HepG2 (cell line): ENCODE results near the gene SOST. TPM values are rescaled to one million over a fixed set of nuclear protein-coding genes. Genes with fewer than 3 reads are reported as not detected.
A peak's percentile ranks its signal among the peaks of the same experiment; 100 is the strongest.

Source experiments
- ATAC-seq: fragments of 200-7000 bp; cut with Tn5 transposase; 3 replicates; pipeline ENCODE4 v1.9.1; 2020; ENCODE audit warnings: mild to moderate bottlenecking, moderate library complexity
- BruUV-seq: library from RNA; stranded (reverse); fragments of 400-500 nt; replicated peaks from 2 replicates; lab custom pipeline; 2021; lab: Mats Ljungman, UMichigan
- CTCF ChIA-PET: fragments of 300-600 bp; formaldehyde crosslinking; extraction: SDS; loops from one replicate; lab custom pipeline; 2021; ENCODE audit warnings: low total read pairs, inconsistent platforms, low intra/inter-chr PET ratio; lab: Yijun Ruan, JAX
- POLR2A ChIA-PET: fragments of 350-600 bp; sonication (Branson Sonifier 250); formaldehyde crosslinking; loops from one replicate; lab custom pipeline; 2020; ENCODE audit warnings: antibody characterized with exemption, inconsistent platforms; lab: Yijun Ruan, JAX
- DNase-seq: peaks from one replicate; pipeline ENCODE4 v3.0.0-alpha.2; 2015; ENCODE audit warnings: low spot score
- FAIRE-seq: peaks from 3 replicates; lab custom pipeline; 2011; peaks lifted over from hg19 to GRCh38; lab: Jason Lieb, UNC
- H2AFZ ChIP-seq: one replicate; pipeline ENCODE4 v1.6.1; 2011; ENCODE audit warnings: low read length, inconsistent platforms
- H3K27ac ChIP-seq: fragments of 300-600 bp; 3 replicates; pipeline ENCODE4 v1.8.0; 2011; ENCODE audit warnings: mixed run types, mild to moderate bottlenecking, mixed read lengths, low read length, inconsistent platforms; ENCODE audit not compliant: insufficient read depth; ENCODE audit errors: extremely low read length
- H3K27me3 ChIP-seq, 2 experiments: fragments of 200-600 bp in 1 of 2; 2 replicates in 1 of 2; 3 replicates in 1 of 2; pipeline versions ENCODE4 v1.6.0 to v1.8.0; 2011; ENCODE audit warnings: low read length in 2 of 2, mild to moderate bottlenecking in 2 of 2, moderate library complexity in 2 of 2, inconsistent platforms in 1 of 2; ENCODE audit not compliant: insufficient read depth in 2 of 2, control insufficient read depth in 1 of 2
- H3K36me3 ChIP-seq, 2 experiments: fragments of 200-600 bp in 1 of 2; replicated peaks in 1 of 2; 2 replicates in 1 of 2; 3 replicates in 1 of 2; pipeline versions ENCODE4 v1.5.1 to v1.8.0; 2011; ENCODE audit warnings: low read length in 2 of 2, inconsistent platforms in 1 of 2; ENCODE audit not compliant: insufficient read depth in 2 of 2, control insufficient read depth in 1 of 2
- H3K4me1 ChIP-seq: 2 replicates; pipeline ENCODE4 v1.5.1; 2012; ENCODE audit warnings: low read length, inconsistent platforms; ENCODE audit not compliant: insufficient read depth
- H3K4me2 ChIP-seq: 2 replicates; pipeline ENCODE4 v1.6.0; 2011; ENCODE audit warnings: low read depth, low read length, inconsistent platforms
- H3K4me3 ChIP-seq, 3 experiments: fragments of 200-600 bp in 1 of 3; sonication (generic), shearing (Covaris generic) in 1 of 3; replicated peaks in 1 of 3; 2 replicates each; pipeline ENCODE4 v1.5.1; 2011 to 2016; ENCODE audit warnings: low read length in 3 of 3, inconsistent platforms in 2 of 3, low read depth in 2 of 3, mild to moderate bottlenecking in 2 of 3, control low read depth in 1 of 3, mixed read lengths in 1 of 3; ENCODE audit not compliant: insufficient read depth in 1 of 3
- H3K79me2 ChIP-seq: one replicate; pipeline ENCODE4 v1.6.1; 2011; ENCODE audit warnings: low read length, inconsistent platforms; ENCODE audit not compliant: insufficient read depth
- H3K9ac ChIP-seq: 2 replicates; pipeline ENCODE4 v1.6.0; 2011; ENCODE audit warnings: mild to moderate bottlenecking, low read depth, low read length, inconsistent platforms; ENCODE audit not compliant: insufficient read depth
- H3K9me3 ChIP-seq: 2 replicates; pipeline ENCODE4 v1.5.1; 2012; ENCODE audit warnings: mild to moderate bottlenecking, low read length
- H4K20me1 ChIP-seq: 2 replicates; pipeline ENCODE4 v1.6.0; 2011; ENCODE audit warnings: inconsistent platforms, mild to moderate bottlenecking, low read length, moderate library complexity; ENCODE audit not compliant: insufficient read depth
- CHCHD3 ChIP-seq: sonication (generic); formaldehyde crosslinking; IDR thresholded peaks from 2 replicates; pipeline ENCODE4 v1.8.0; 2022; ENCODE audit warnings: mild to moderate bottlenecking, missing genetic modification reagents, moderate library complexity
- GTF2F1 ChIP-seq: fragments of 150-350 bp; IDR thresholded peaks from 2 replicates; pipeline ENCODE4 v1.6.1; 2014; ENCODE audit warnings: low read length
- HNRNPLL ChIP-seq: fragments of 200-400 bp; formaldehyde crosslinking; IDR thresholded peaks from 2 replicates; pipeline ENCODE4 v1.6.1; 2017; ENCODE audit warnings: mild to moderate bottlenecking, low read depth, low read length; ENCODE audit not compliant: poor library complexity, severe bottlenecking
- MAZ ChIP-seq, 2 experiments: sonication (generic) in 1 of 2; formaldehyde crosslinking in 1 of 2; IDR thresholded peaks; 2 replicates each; pipeline versions ENCODE4 v1.5.0 to v1.6.1; 2012 to 2020; ENCODE audit warnings: low read depth in 2 of 2, mild to moderate bottlenecking in 2 of 2, borderline replicate concordance in 1 of 2, improper control_type of control experiment in 1 of 2, low read length in 1 of 2, missing genetic modification reagents in 1 of 2, moderate library complexity in 1 of 2
- NR3C1 ChIP-seq: sonication (generic); formaldehyde crosslinking; IDR thresholded peaks from 2 replicates; pipeline ENCODE4 v1.4.0; 2020; ENCODE audit warnings: missing genetic modification reagents
- RELA ChIP-seq: sonication (generic); formaldehyde crosslinking; IDR thresholded peaks from 2 replicates; pipeline ENCODE4 v1.4.0; 2020; ENCODE audit warnings: missing genetic modification reagents
- ZKSCAN1 ChIP-seq: fragments of 150-350 bp; IDR thresholded peaks from 2 replicates; pipeline ENCODE4 v1.6.1; 2014; ENCODE audit warnings: low read length
- ZNF382 ChIP-seq: sonication (generic); formaldehyde crosslinking; IDR thresholded peaks from 2 replicates; pipeline ENCODE4 v1.5.0; 2020; ENCODE audit warnings: missing genetic modification reagents, mild to moderate bottlenecking, borderline replicate concordance
- ZNF496 ChIP-seq: sonication (generic); formaldehyde crosslinking; IDR thresholded peaks from 2 replicates; pipeline ENCODE4 v1.8.1; 2023; ENCODE audit warnings: mild to moderate bottlenecking, moderate library complexity, missing genetic modification reagents; ENCODE audit not compliant: insufficient replicate concordance
- WGBS: methylation state at CpG from one replicate; pipeline ENCODE4 v1.1.6; 2017; ENCODE audit warnings: low lambda C conversion rate; 5-methylcytosine and 5-hydroxymethylcytosine counted together
- in situ Hi-C: cut with HindIII; loops from 2 replicates; pipeline ENCODE4 v1.10.0; 2017; ENCODE audit warnings: low pct_unique_long_range_greater_than_20kb; ENCODE audit not compliant: extremely low pct_ligation_motif_present
- intact Hi-C: fragments of 100-400 bp; cut with micrococcal nuclease; formaldehyde crosslinking; loops from one replicate; pipeline ENCODE4 v1.10.0; 2022; ENCODE audit not compliant: unreplicated experiment
- polyA plus RNA-seq, 8 experiments: library from polyadenylated mRNA; depleted of rRNA in 3 of 8; stranded (reverse) in 7 of 8; unstranded in 1 of 8; fragments of >200 nt; fragmentation: Illumina TruSeq in 4 of 8; extraction: Trizol in 4 of 8; gene quantifications; 2 replicates each; pipeline versions ENCODE4 v1.2.1 to v1.2.3, GENCODE V29; 2011 to 2016; ENCODE audit warnings: low read depth in 4 of 8, missing spikeins in 1 of 8, mixed read lengths in 1 of 8; ENCODE audit not compliant: insufficient read depth in 1 of 8
- total RNA-seq, 5 experiments: library from RNA; depleted of rRNA; stranded (reverse); fragments of >200 nt; fragmentation: Illumina TruSeq; extraction: Trizol; gene quantifications; 2 replicates each; pipeline ENCODE4 v1.2.3, GENCODE V29; 2016; ENCODE audit warnings: low read depth in 1 of 5
- TF ChIP-seq, protein P1 (sequence below), 2 experiments: fragments of 450-650 bp in 1 of 2; sonication (generic) in 1 of 2; formaldehyde crosslinking; IDR thresholded peaks; 2 replicates each; pipeline versions ENCODE4 v1.5.0 to v1.8.0; 2020 to 2022; ENCODE audit warnings: mild to moderate bottlenecking in 1 of 2, missing genetic modification reagents in 1 of 2
- TF ChIP-seq, protein P2 (sequence below): IDR thresholded peaks from 2 replicates; pipeline ENCODE4 v1.4.0; 2020; ENCODE audit warnings: mild to moderate bottlenecking, missing genetic modification reagents
- TF ChIP-seq, protein P3 (sequence below): IDR thresholded peaks from 2 replicates; pipeline ENCODE4 v1.6.1; 2016; ENCODE audit warnings: low read depth, control low read depth

Gene SOST
- total and polyA plus RNA-seq, 2 of the 13 experiments (the other 11 are each of a cell fraction or from before 2014, with no cell fraction given), result not detected

- POLR2A ChIA-PET, result interaction anchor here (0.6 to 1.9 kb wide), 9 partner anchors 17 to 412 kb away, joined by 3 to 8 read pairs (median 3); no protein-coding TSS in a partner anchor
- peak overlapping the region; percentile 81 for H3K27ac ChIP-seq
- CTCF ChIA-PET, result no interaction called here
- TF ChIP-seq ZNF382 (CRISPR knock-in tag) (no peak), ZKSCAN1 (no peak), GTF2F1 (no peak), MAZ (IDR thresholded peaks at IDR 0.05; ENCODE audit: borderline replicate concordance, low read depth, low read length) (no peak), MAZ (CRISPR knock-in tag; IDR thresholded peaks at IDR 0.05; ENCODE audit: low read depth) (no peak), HNRNPLL (no peak), NR3C1 (CRISPR knock-in tag) (no peak), CHCHD3 (CRISPR knock-in tag) (no peak), RELA (CRISPR knock-in tag) (no peak), ZNF496 (no peak)
- TF ChIP-seq, protein P1, sequence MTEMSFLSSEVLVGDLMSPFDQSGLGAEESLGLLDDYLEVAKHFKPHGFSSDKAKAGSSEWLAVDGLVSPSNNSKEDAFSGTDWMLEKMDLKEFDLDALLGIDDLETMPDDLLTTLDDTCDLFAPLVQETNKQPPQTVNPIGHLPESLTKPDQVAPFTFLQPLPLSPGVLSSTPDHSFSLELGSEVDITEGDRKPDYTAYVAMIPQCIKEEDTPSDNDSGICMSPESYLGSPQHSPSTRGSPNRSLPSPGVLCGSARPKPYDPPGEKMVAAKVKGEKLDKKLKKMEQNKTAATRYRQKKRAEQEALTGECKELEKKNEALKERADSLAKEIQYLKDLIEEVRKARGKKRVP (CRISPR knock-in tag; IDR thresholded peaks at IDR 0.05), result no peak
- TF ChIP-seq, protein P2, sequence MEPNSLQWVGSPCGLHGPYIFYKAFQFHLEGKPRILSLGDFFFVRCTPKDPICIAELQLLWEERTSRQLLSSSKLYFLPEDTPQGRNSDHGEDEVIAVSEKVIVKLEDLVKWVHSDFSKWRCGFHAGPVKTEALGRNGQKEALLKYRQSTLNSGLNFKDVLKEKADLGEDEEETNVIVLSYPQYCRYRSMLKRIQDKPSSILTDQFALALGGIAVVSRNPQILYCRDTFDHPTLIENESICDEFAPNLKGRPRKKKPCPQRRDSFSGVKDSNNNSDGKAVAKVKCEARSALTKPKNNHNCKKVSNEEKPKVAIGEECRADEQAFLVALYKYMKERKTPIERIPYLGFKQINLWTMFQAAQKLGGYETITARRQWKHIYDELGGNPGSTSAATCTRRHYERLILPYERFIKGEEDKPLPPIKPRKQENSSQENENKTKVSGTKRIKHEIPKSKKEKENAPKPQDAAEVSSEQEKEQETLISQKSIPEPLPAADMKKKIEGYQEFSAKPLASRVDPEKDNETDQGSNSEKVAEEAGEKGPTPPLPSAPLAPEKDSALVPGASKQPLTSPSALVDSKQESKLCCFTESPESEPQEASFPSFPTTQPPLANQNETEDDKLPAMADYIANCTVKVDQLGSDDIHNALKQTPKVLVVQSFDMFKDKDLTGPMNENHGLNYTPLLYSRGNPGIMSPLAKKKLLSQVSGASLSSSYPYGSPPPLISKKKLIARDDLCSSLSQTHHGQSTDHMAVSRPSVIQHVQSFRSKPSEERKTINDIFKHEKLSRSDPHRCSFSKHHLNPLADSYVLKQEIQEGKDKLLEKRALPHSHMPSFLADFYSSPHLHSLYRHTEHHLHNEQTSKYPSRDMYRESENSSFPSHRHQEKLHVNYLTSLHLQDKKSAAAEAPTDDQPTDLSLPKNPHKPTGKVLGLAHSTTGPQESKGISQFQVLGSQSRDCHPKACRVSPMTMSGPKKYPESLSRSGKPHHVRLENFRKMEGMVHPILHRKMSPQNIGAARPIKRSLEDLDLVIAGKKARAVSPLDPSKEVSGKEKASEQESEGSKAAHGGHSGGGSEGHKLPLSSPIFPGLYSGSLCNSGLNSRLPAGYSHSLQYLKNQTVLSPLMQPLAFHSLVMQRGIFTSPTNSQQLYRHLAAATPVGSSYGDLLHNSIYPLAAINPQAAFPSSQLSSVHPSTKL (CRISPR knock-in tag), result peak; percentile 28; the same call in 1 of the 2 replicates
- TF ChIP-seq, protein P3, sequence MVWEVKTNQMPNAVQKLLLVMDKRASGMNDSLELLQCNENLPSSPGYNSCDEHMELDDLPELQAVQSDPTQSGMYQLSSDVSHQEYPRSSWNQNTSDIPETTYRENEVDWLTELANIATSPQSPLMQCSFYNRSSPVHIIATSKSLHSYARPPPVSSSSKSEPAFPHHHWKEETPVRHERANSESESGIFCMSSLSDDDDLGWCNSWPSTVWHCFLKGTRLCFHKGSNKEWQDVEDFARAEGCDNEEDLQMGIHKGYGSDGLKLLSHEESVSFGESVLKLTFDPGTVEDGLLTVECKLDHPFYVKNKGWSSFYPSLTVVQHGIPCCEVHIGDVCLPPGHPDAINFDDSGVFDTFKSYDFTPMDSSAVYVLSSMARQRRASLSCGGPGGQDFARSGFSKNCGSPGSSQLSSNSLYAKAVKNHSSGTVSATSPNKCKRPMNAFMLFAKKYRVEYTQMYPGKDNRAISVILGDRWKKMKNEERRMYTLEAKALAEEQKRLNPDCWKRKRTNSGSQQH, result no peak
These were observed 14.5 kb upstream of the SOST start for GRCh38 chr17:43772877-43773648.

More at GRCh38 chr17:43772877-43773648, 14.5 kb upstream of the SOST start:
- H4K20me1 ChIP-seq, result no peaks in the 10 kb centered on the region
- intact Hi-C loops (no loop called here), in situ Hi-C loops (no loop called here)
- no peak for FAIRE-seq
- H3K9me3 ChIP-seq, result no peaks in the 10 kb centered on the region
- peaks cover 28 to 59% of the 10 kb centered on the region in 2 experiments for H3K36me3 ChIP-seq
- peaks cover 22% of the 10 kb centered on the region for H3K79me2 ChIP-seq
- peak; percentile 20 for ATAC-seq
- peak overlapping the region; percentile 68 for H3K4me2 ChIP-seq
- DNase-seq, result no peak
- no TSS peak for BruUV-seq
- H3K27me3 ChIP-seq, result no peaks in the 10 kb centered on the region
- no peak overlapping the region for H2AFZ ChIP-seq
- peak overlapping the region; percentile 60 for H3K9ac ChIP-seq
- H3K4me1 ChIP-seq, result peaks cover 69% of the 10 kb centered on the region
- 62% methylated on average over 10 of the region's 10 CpGs for WGBS
- H3K4me3 ChIP-seq, result no peak overlapping the region
